Vagina (tissue), 2 donors: Measurements from ENCODE around the gene PHACTR2.

Experiments
- CTCF ChIP-seq, 3 experiments: fragments of 450-650 bp in 2 of 3; fragments of 200-600 bp in 1 of 3; sonication (generic) in 1 of 3; IDR thresholded peaks; one replicate each; pipeline ENCODE4 v1.5.1; 2017 to 2019; ENCODE audit warnings: antibody characterized with exemption in 3 of 3, mild to moderate bottlenecking in 2 of 3, moderate library complexity in 2 of 3
- POLR2A ChIP-seq, 2 donors: fragments of 450-650 bp; IDR thresholded peaks; one replicate each; pipeline ENCODE4 v1.6.1; 2017; ENCODE audit warnings: antibody characterized with exemption in 2 of 2, mild to moderate bottlenecking in 2 of 2, moderate library complexity in 2 of 2

- no peak for TF ChIP-seq CTCF (IDR thresholded peaks at IDR 0.05)
- no peak for TF ChIP-seq POLR2A (IDR thresholded peaks at IDR 0.05)
Observed at GRCh38 chr6:143674483-143675381, 3.0 kb upstream of the PHACTR2 start.
